Hepatocyte (in vitro differentiated cells): ENCODE measurements around the gene TGM2. TPM values are rescaled to one million over a fixed set of nuclear protein-coding genes. Genes with fewer than 3 reads are reported as not detected.

Experiments
- DNase-seq: peaks from one replicate; pipeline ENCODE4 v3.0.0-alpha.2; 2016; ENCODE audit warnings: low spot score
- H2AFZ ChIP-seq: fragments of 200-600 bp; sonication (generic); 2 replicates; pipeline ENCODE4 v1.6.0; 2016; ENCODE audit warnings: antibody characterized with exemption, mild to moderate bottlenecking
- H3K27ac ChIP-seq: fragments of 200-600 bp; sonication (generic); 2 replicates; pipeline ENCODE4 v1.5.1; 2016; ENCODE audit warnings: mild to moderate bottlenecking
- H3K27me3 ChIP-seq: fragments of 200-600 bp; sonication (generic); 2 replicates; pipeline ENCODE4 v1.6.1; 2016
- H3K36me3 ChIP-seq: fragments of 200-600 bp; sonication (generic); replicated peaks from 2 replicates; pipeline ENCODE4 v1.5.1; 2016; ENCODE audit warnings: low read depth; ENCODE audit not compliant: insufficient read depth
- H3K4me1 ChIP-seq: fragments of 200-600 bp; sonication (generic); 2 replicates; pipeline ENCODE4 v1.5.1; 2016; ENCODE audit warnings: mild to moderate bottlenecking, moderate library complexity; ENCODE audit not compliant: insufficient read depth
- H3K4me2 ChIP-seq: fragments of 200-600 bp; sonication (generic); 2 replicates; pipeline ENCODE4 v1.6.0; 2016
- H3K4me3 ChIP-seq: fragments of 200-600 bp; sonication (generic); 2 replicates; pipeline ENCODE4 v1.5.1; 2016; ENCODE audit warnings: mild to moderate bottlenecking
- H3K79me2 ChIP-seq: fragments of 200-600 bp; sonication (generic); 2 replicates; pipeline ENCODE4 v1.6.0; 2017; ENCODE audit warnings: mild to moderate bottlenecking
- H3K9me2 ChIP-seq: fragments of 200-600 bp; sonication (generic); replicated peaks from 2 replicates; pipeline ENCODE4 v1.6.0; 2017; ENCODE audit warnings: mild to moderate bottlenecking; ENCODE audit not compliant: insufficient read depth
- H3K9me3 ChIP-seq: fragments of 200-600 bp; sonication (generic); 2 replicates; pipeline ENCODE4 v1.5.1; 2016; ENCODE audit warnings: low read depth, mild to moderate bottlenecking
- H4K20me1 ChIP-seq: fragments of 200-600 bp; sonication (generic); 2 replicates; pipeline ENCODE4 v1.6.0; 2016; ENCODE audit warnings: mild to moderate bottlenecking; ENCODE audit not compliant: insufficient read depth, poor library complexity, severe bottlenecking
- CTCF ChIP-seq: fragments of 200-600 bp; sonication (generic); IDR thresholded peaks from 2 replicates; pipeline ENCODE4 v1.5.1; 2016; ENCODE audit warnings: antibody characterized with exemption, mild to moderate bottlenecking; ENCODE audit not compliant: poor library complexity
- EZH2 ChIP-seq: fragments of 200-600 bp; sonication (generic); IDR thresholded peaks from 2 replicates; pipeline ENCODE4 v1.6.1; 2016; ENCODE audit warnings: antibody characterized with exemption, mild to moderate bottlenecking, borderline replicate concordance
- EZH2phosphoT487 ChIP-seq: fragments of 200-600 bp; sonication (generic); IDR thresholded peaks from one replicate; pipeline ENCODE4 v1.6.1; 2018; ENCODE audit warnings: antibody characterized with exemption, mild to moderate bottlenecking, low read depth, moderate library complexity; ENCODE audit not compliant: unreplicated experiment, severe bottlenecking
- WGBS: methylation state at CpG from one replicate; pipeline ENCODE4 v1.1.6; 2016; ENCODE audit warnings: low lambda C conversion rate; ENCODE audit errors: missing lambda C conversion rate; 5-methylcytosine and 5-hydroxymethylcytosine counted together
- polyA plus RNA-seq: library from polyadenylated mRNA; unstranded; fragments of >200 nt; fragmentation: Nextera tagmentation; extraction: Ambion mirVana; gene quantifications from 2 replicates; pipeline ENCODE4 v1.2.1, GENCODE V29; 2016
- total RNA-seq: library from RNA; depleted of rRNA; stranded (reverse); fragments of >200 nt; gene quantifications from 2 replicates; pipeline ENCODE4 v1.2.3, GENCODE V29; 2014

The TGM2 gene
- total and polyA plus RNA-seq, 2 experiments from 2014 or later = 85.8 to 133 TPM

- Histone ChIP-seq H3K9me2 (no peaks in the 10 kb centered on the region), H3K27me3 (no peaks in the 10 kb centered on the region), H3K4me2 (no peak overlapping the region), H3K9me3 (no peaks in the 10 kb centered on the region), H4K20me1 (no peaks in the 10 kb centered on the region), H3K36me3 (no peaks in the 10 kb centered on the region), H3K27ac (no peak overlapping the region), H3K4me3 (no peak overlapping the region), H3K79me2 (no peaks in the 10 kb centered on the region), H2AFZ (no peak overlapping the region), H3K4me1 (peaks cover 41% of the 10 kb centered on the region)
- TF ChIP-seq EZH2phosphoT487 = no peak
- no peak for TF ChIP-seq EZH2
- no peak for TF ChIP-seq CTCF
- 93% methylated on average over 13 of the region's 13 CpGs for WGBS
- DNase-seq = no peak
These were observed 9.3 kb downstream of the TGM2 start for GRCh38 chr20:38155811-38156210.

GRCh38 chr20:38153401-38153800 is 11.7 kb downstream of the TGM2 start:
- Histone ChIP-seq H2AFZ (no peak overlapping the region), H3K9me2 (no peaks in the 10 kb centered on the region), H3K36me3 (no peaks in the 10 kb centered on the region), H3K4me2 (no peak overlapping the region), H3K4me3 (no peak overlapping the region), H3K79me2 (no peaks in the 10 kb centered on the region), H3K27me3 (no peaks in the 10 kb centered on the region), H3K4me1 (peaks cover 25% of the 10 kb centered on the region), H4K20me1 (no peaks in the 10 kb centered on the region), H3K27ac (peak overlapping the region; percentile 79), H3K9me3 (no peaks in the 10 kb centered on the region)
- WGBS = 82% methylated on average over 5 of the region's 5 CpGs
- TF ChIP-seq EZH2phosphoT487 (no peak), EZH2 (no peak), CTCF (no peak)
- DNase-seq = no peak

- no peaks in the 10 kb centered on the region for H3K36me3 ChIP-seq
- H3K27me3 ChIP-seq = no peaks in the 10 kb centered on the region
- H3K79me2 ChIP-seq = no peaks in the 10 kb centered on the region
- no peaks in the 10 kb centered on the region for H4K20me1 ChIP-seq
- 76% methylated on average over 22 of the region's 22 CpGs for WGBS
- no peaks in the 10 kb centered on the region for H3K9me2 ChIP-seq
- no peak overlapping the region for H3K4me3 ChIP-seq
- peak overlapping the region; percentile 79 for H3K27ac ChIP-seq
- no peaks in the 10 kb centered on the region for H3K9me3 ChIP-seq
- peak overlapping the region; percentile 36 for H3K4me2 ChIP-seq
- peaks cover 22% of the 10 kb centered on the region for H3K4me1 ChIP-seq
- H2AFZ ChIP-seq = no peak overlapping the region
- TF ChIP-seq EZH2phosphoT487 (no peak), EZH2 (no peak), CTCF (no peak)
- DNase-seq = peak; percentile 60
These were observed 12.3 kb downstream of the TGM2 start for GRCh38 chr20:38152621-38153221.
